ENCODE results near the gene KCND1.
A peak's percentile ranks its signal among the peaks of the same experiment; 100 is the strongest.

The KCND1 gene

DNA sequence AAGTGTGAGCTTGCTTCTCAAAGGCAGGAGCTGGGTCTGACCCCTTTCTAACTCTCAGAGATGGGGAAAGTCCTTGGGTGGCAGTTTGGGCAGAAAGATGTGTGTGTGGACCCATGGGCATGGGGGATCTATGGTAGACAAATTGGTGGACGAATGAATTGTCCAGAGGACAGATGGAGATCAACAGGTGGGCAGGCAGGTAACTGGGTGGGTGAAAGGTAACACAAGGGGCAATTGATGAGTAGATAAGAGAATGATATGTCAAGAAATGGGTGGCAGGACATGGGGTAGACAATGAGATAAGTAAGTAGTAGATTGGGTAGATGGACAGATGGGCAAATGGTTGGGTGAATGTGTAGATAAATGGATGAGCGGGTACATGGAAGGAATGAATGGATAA is 2.9 kb upstream of the KCND1 start:
- no peak for DNase-seq (ENCODE audit: low spot score)

- DNase-seq (ENCODE audit: low spot score), result no peak
Measured at GRCh38 chrX:48974033-48974432, 2.4 kb upstream of the KCND1 start.

DNA sequence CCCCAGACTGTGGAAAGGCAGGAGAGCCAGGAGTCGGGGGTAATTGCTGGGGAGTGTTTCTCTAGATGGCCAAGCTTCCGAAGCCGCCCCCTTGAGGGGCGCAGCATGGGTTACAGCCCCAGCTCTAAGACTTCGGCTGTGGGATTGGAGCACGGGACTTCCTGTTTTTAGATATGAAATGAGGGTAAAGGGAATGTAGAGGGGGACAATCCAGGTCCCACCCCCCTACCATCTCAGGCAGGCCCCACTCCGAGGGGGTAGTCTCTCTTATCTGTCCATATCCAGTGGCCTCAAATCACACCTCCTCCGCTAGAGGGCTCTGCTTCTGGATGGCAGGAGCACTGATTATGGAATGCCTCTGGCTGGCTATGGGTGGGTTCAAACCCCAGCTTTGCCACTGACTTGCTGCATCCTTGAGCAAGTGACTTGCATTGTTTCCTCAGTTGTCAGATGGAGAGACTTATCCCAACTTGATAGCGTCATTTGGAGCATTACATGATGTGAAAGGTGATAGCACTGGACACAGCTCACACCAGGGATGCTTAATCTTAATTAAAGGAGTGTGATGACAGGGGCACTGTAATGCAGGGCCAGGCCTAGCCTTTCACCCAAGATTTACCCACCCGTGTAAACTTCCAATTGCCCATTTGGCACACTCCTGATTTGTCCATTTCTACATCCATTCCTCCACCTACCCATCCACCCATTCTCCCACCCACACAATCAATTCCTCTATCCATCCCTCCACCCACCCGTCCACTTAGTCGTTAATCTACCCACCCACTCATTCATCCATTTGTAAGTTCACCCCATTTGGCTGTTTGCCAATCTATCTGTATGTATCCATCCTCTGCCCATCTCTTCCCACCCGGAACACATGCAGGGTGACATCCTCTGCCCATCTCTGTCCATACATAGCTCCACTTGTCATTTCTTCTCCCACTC is 848 bp upstream of the KCND1 start:
- DNase-seq (ENCODE audit: low spot score), result peak; percentile 29

- DNase-seq (ENCODE audit: low spot score), result no peak
Measured at GRCh38 chrX:48969471-48969870, 2.2 kb downstream of the KCND1 start.

DNA sequence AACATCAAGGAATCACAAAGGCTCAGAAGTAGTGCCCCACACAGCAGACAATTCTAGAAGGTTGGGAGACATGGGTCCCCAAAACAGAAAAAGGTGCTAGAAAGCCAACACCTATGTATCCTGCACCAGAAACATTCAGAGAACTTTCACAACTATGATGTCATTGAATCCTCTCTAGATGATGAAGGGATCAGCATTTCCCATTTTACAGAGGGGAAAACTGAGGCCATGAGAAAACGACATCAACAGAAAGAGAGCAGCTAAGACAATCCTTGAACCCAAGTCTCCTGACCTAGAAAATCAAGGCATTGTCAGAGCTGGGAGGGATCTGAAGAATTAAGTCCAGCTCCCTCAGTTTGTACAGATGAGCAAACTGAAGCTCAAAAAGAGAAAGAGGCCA is 3.3 kb downstream of the KCND1 start:
- DNase-seq (ENCODE audit: low spot score), result no peak

GRCh38 chrX:48966796-48967579 is 4.7 kb downstream of the KCND1 start:
- no peak for DNase-seq (ENCODE audit: low spot score)

DNA sequence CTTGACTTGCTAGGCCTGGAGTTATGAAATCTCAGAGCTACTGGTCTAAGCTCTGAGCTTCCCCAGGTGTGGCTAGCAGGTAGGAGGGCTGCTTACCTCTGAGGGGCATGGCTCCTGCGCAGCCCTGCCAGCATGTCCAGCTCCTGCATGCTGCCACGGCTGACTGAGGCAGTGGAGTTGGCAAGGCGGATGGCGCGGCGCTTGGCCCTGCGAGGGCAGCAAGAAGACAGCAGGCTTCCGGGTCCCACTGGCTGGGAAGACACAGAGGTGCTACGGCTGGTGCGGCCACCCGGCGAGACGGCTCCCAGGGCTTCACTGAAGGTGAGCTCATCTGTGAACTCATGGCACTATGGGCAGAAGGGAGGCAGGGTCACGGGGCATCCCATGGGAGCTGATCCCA is 5.7 kb downstream of the KCND1 start:
- no peak for DNase-seq (ENCODE audit: low spot score)

GRCh38 chrX:48961585-48962091 is 10.0 kb downstream of the KCND1 start:
- DNase-seq (ENCODE audit: low spot score), result no peak

GRCh38 chrX:48960291-48960690 is 11.4 kb downstream of the KCND1 start:
- DNase-seq (ENCODE audit: low spot score), result no peak

- peak; percentile 68 for DNase-seq (ENCODE audit: low spot score)
Measured at GRCh38 chrX:48958635-48959094, 13.0 kb downstream of the KCND1 start.

- peak; percentile 96 for DNase-seq (ENCODE audit: low spot score)
Measured at GRCh38 chrX:48957827-48958634, 13.6 kb downstream of the KCND1 start.

DNA sequence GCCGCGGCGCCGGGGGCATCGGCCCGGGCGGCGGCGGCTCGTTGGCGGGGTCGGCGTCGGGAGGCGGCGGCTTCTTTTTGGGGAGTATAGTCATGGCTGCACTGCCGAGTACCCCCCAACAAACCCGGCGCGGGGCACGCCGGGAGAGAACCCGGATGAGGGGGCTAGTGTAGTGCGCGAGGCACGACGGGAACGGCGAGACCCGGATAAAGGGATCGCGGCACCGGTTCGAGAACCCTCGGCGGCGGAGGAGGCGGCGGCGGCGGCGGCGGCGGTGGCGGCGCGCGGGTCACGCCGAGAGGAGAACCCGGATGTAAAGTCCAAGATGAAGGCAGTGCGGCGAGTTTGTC is 14.2 kb downstream of the KCND1 start, which contains the start of gene OTUD5:
OTUD5 (minus strand) TSS at position 131 of the 350 bp plus-strand sequence; CDS start at position 94, 37 bp downstream.
- DNase-seq (ENCODE audit: low spot score), result peak; percentile 73

DNA sequence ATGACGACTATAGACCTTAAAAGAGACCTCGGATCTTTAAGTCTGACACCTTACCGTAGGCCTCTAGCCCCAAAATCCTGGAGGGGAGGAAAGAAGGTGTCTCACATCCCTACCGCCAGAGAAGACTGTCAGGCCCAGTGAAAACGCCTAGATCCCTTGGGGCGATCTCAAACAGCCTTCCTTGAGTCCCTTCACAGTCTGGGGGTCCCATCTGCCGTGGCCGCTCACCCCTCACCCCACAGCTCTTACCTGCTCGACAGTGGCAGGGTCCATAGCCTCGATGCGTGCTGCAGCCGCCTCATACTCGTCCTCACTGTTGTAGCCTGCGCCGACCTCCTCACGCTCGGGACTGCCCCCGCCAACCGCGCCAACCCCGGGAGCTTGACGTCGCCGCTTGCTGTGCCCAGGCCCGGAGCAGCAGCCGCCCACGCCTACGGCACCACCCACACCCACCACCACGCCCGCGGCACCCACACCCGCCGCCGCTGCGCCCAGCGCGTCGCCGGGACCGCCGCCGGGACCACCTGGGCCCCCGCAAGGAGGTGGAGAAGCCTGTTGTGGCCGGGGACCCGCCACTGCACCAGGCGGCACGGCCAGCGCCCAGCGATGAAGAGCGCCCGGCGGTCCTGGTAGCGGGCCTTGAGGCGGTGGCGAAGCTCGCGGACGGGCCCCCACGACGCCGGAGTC is 14.8 kb downstream of the KCND1 start:
- no peak for DNase-seq (ENCODE audit: low spot score)

- DNase-seq (ENCODE audit: low spot score), result no peak
Measured at GRCh38 chrX:48948589-48948988, 23.1 kb downstream of the KCND1 start.

GRCh38 chrX:48945517-48946348 is 25.9 kb downstream of the KCND1 start:
- DNase-seq (ENCODE audit: low spot score), result peak; percentile 68

DNA sequence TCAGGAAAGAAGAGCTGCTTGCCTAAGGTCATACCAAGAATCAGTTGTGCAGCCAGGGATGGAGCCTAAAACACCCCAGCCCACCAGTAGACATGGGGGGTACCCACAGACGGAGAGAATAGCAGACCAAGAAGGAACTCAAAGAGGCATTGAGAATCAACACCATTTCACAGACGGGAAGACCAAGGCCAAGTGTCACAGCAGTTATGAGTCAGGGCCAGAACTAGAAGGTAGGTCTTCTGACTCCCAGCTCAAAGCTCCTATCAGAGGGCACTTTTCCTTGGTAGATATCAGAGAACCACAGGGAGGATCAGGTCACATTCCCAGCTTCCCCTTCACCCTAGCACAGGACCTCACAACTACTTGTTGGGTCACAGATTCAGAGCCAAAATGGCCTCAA is 28.7 kb downstream of the KCND1 start:
- DNase-seq (ENCODE audit: low spot score), result no peak

- DNase-seq (ENCODE audit: low spot score), result no peak
Measured at GRCh38 chrX:48940404-48940955, 31.2 kb downstream of the KCND1 start.

- no peak for DNase-seq (ENCODE audit: low spot score)
Measured at GRCh38 chrX:48939524-48940228, 32.0 kb downstream of the KCND1 start.

DNA sequence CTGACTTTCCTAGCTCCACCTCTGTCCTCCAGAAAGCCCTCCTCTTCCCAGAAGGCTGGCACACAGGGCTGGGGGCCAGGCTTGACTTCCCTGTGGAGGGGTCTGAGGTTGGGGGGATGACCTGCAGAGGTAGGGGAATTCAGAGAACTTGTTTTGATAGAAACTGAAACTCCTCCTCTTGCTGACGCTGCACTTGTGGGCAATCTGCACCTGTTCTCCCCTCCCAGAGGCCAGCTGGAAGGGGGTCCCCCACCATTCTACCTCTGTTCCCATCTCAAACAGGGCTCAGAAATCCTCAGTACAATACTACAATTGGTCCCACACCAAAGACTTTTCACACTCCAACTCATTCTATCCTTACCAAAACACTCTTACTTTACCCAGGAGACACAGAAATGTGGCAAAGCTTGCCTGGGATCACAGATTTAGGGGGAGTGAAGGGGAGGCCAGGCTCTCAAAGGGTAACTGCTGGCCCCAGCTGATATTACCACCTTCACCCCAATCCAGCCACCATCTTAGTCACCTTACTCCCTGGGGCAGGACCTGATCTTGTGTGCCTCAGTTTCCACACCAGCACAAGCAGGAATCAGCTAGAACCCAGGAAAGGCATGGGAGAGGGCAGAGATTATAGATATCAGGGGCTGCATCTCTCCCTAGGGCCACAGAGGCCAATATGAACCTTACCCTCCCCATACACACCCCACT is 32.8 kb downstream of the KCND1 start:
- no peak for DNase-seq (ENCODE audit: low spot score)

All from RKO (cell line).